GM21723 (cell line): ENCODE data around the gene PHAF1.
A peak's percentile ranks its signal among the peaks of the same experiment; 100 is the strongest.

Experiments used
- ATAC-seq: cut with Tn5 transposase; IDR thresholded peaks from one replicate; pipeline ENCODE4 v1.9.1; 2021; ENCODE audit warnings: mild to moderate bottlenecking, moderate library complexity; ENCODE audit not compliant: unreplicated experiment

PHAF1 gene

GRCh38 chr16:67191995-67192681 is 82.4 kb downstream of the PHAF1 start, which contains the start of gene E2F4:
E2F4 (plus strand) TSS chr16:67192155; CDS start chr16:67192228, 73 bp downstream.
- ATAC-seq = peak; percentile 81

GRCh38 chr16:67192781-67193361 is 83.1 kb downstream of the PHAF1 start:
- peak; percentile 8 for ATAC-seq

- no peak for ATAC-seq
Observed at GRCh38 chr16:67193536-67193935, 83.8 kb downstream of the PHAF1 start.

- ATAC-seq = no peak
Observed at GRCh38 chr16:67194260-67194659, 84.5 kb downstream of the PHAF1 start.

GRCh38 chr16:67195676-67196075 is 85.9 kb downstream of the PHAF1 start:
- ATAC-seq = no peak

- no peak for ATAC-seq
Observed at GRCh38 chr16:67196881-67197280, 87.1 kb downstream of the PHAF1 start.

GRCh38 chr16:67197704-67198103 is 88.0 kb downstream of the PHAF1 start:
- no peak for ATAC-seq
